ENCODE data around the gene MED27.

MED27 gene

GRCh38 chr9:131995382-131995781 is 84.3 kb downstream of the MED27 start:
- no peak for DNase-seq (ENCODE audit: low spot score)

DNA sequence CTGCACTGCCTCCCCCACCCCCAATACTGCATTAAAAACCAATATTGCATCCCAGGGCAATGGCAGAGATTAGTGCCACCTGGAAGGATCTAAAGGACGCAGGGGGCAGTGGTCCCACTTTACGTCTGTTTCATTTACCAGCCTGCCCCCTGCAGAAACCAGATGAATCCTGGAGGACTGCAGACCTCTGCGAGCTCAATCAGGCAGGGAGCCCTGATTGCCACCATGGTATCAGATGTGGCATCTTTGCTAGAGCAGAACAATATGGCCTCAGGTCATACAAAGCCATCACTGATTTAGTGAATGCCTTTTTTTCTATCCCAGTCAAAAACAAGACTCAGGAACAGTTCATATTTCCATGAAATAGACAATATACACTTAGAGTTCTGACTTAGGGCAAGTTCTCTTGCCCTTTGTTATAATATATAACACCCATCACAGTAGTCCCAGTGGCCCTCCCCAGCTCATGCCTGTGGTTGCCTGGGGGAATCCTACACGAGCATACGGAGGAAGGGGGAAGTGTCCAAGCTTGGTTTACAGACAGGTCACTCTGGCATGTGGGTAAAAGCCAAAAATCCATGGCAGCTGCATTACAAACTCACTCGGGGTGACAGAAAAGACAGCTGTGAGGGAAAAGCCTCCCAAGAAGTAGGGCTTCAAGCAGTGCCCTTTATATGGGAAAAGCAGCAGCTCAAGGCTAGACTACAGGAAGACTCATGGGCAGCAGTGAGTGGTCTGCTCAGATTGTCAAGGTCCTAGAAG is 85.1 kb downstream of the MED27 start:
- DNase-seq (ENCODE audit: low spot score), result no peak

GRCh38 chr9:131992906-131993657 is 86.6 kb downstream of the MED27 start:
- no peak for DNase-seq (ENCODE audit: low spot score)

GRCh38 chr9:131987232-131987631 is 92.4 kb downstream of the MED27 start:
- DNase-seq (ENCODE audit: low spot score), result no peak

DNA sequence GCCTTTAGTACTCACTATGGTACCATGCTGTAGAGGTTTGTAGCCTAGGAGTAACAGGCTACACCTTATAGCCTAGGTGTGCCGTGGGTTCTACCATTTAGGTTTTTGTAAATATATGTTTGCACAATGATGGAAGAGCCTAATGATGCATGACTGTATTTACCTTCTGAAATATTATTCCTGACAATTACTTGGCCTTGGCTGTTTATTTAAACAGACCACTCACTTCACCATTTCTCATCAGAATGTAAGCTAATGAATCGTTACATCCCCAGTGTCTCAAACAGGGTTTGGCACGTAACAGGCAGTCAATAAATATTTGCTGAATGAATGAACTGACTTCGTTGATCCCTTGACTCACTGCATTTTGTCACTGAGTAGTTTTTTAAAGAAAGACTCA is 93.1 kb downstream of the MED27 start:
- DNase-seq (ENCODE audit: low spot score), result no peak

DNA sequence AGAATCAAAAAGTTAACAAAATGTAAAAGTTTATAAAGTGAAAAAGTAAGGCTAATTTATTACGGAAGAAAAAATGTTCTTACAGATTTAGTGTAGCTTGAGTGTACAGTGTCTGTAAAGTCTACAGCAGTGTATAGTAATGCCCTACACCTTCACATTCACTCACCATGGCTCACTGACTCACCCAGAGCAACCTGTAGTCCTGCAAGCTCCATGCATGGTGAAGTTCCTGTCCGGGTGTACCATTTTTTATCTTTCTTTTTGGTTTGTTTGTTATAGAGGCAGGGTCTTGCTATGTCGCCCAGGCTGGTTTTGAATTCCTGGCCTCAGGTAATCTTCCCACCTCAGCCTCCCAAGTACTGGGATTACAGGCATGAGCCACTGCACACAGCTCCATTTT is 93.6 kb downstream of the MED27 start:
- DNase-seq (ENCODE audit: low spot score), result no peak

DNA sequence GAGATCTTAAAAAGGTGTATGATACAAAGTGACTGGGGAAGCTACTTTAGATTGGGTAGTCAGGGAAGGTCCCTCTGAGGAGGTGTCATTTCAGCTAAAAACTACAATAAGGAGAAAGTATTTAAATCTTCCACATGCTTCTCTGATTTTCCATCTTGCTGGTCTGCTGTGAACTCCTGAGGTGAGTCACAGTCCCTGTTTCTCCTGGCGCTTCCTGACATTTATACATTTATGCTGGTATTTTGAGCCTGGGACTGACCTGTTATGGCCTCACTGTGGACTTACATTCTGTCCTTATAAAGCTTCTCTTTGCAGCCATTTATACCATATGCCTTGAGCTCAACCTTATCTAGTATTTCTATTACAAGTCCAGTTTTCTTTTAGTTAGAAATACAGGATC is 95.1 kb downstream of the MED27 start:
- no peak for DNase-seq (ENCODE audit: low spot score)

DNA sequence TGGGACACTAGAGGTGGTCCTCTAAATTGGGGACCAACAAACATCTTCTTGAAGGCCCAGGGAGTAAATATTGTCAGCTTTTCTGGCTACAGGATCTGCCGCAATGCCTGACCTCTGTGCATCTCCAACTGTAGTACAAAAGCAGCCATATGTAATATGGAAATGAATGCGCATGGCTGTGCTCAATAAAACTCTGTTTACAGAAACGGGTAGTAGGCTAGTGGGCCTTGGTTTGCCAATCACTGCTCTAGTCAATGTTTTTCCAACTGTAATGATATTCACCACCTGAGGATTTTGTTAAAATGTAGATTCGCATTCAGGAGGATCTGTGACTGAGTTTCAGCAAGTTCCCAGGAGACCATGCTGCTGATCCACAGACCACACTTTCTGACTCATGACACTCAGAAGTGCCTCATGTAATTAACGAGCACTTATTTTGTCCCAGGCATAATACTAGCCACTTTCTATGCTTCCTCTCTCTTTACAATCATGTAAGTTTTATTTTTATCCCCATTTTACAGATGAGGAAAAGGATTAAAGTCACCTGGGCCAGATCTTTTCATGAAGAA is 96.9 kb downstream of the MED27 start:
- DNase-seq (ENCODE audit: low spot score), result no peak

GRCh38 chr9:131982102-131982501 is 97.6 kb downstream of the MED27 start:
- no peak for DNase-seq (ENCODE audit: low spot score)

GRCh38 chr9:131981116-131981776 is 98.4 kb downstream of the MED27 start:
- no peak for DNase-seq (ENCODE audit: low spot score)

DNA sequence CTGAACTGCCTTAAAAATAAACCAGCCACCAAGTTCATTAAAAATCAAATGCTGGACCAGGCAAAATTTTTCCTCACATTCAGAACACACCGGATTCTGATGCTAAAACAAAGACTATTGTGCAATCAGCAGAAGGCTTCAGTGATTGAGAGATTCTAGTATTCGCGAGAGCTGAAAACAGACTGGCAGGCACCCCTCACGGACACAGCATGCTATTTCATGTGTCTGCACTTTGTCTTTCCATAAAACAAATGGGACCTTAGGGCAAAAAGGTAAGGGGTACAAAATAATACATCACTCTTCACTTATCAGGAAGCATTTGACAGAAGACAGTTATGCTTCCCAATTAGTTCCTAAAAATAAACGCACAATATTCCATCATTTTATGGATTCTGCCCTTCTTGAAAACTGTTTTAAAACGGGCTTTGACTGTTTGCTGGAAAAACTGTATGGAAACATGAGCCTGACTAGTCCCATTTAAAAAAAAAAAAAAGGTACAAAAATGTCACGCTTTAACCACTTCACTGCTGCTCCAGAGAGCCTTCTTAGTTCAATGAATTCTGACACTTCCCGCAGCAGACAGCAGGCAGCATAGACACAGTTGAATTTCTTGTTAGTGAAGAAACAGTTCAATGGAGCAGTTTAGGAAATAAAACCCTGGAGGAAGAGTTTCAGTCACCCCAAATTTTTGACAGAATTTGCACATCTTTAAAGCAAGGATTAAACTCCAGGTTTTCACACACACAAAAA is 99.2 kb downstream of the MED27 start:
- no peak for DNase-seq (ENCODE audit: low spot score)

- no peak for DNase-seq (ENCODE audit: low spot score)
Measured at GRCh38 chr9:131977109-131977838, 102.4 kb downstream of the MED27 start.

DNA sequence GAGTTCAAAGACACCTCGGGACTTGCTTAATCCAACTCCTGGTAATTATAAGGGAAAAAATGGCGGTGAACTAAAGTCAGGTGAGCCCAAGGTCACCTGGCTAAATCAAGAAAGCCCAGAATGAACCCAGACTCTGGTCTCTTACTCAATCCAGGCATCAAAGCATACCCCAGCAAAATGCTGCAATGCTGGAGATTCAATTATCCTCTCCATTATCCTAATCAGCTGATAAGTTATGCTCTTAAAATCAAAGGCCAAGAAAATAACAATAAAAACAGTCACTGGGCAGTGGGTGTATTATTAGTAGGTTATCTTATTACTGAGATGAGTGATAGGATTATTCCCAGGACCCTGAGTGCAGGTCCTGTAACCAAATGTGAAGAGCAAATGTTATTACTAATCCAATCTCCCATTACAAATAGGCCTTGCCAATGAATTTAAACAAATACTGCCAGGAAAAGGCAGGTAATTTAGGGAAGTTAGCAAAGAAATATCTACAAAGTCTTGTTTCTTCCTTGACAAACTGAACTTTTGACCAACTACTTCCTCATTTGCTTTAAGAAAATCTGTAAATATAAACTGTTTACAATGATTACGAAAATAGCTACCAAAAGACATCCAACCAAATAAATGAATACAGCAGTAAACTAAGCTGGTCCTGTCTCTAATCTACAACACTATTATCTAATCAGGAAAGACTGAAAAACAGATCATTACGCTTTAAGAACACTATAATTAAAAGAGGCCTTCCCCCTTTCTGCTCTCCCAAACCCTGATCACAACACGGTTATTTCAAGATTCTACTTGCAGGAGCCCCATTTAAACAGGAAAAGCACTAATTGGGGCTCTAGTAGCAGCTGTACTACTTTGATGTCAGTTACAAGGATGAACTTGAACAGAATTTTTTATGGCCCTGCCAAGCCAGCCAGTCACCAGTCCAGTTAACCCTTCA is 103.2 kb downstream of the MED27 start:
- DNase-seq (ENCODE audit: low spot score), result no peak

DNA sequence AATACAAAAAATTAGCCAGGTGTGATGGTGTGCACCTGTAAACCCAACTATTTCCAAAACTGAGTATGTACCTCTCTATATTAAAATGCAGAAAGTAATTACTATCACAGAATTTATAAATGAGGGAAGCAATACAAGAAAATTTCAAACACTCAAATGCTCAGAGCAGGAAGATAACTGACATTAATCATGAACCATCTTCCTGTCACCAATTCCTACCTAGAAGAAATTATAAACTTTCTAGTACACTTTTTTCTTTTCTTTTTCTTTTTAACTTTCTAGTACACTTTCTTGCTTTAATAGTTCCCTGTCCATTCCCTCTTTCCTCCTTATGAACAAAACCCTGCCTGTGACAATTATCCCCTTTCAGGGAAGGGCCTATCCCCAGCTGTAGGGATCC is 106.8 kb downstream of the MED27 start:
- no peak for DNase-seq (ENCODE audit: low spot score)

GRCh38 chr9:131971482-131972074 is 108.1 kb downstream of the MED27 start:
- DNase-seq (ENCODE audit: low spot score), result no peak

GRCh38 chr9:131969469-131969989 is 110.1 kb downstream of the MED27 start:
- no peak for DNase-seq (ENCODE audit: low spot score)

GRCh38 chr9:131968632-131969031 is 111.0 kb downstream of the MED27 start:
- DNase-seq (ENCODE audit: low spot score), result no peak

- DNase-seq (ENCODE audit: low spot score), result no peak
Measured at GRCh38 chr9:131965841-131966240, 113.8 kb downstream of the MED27 start.

DNA sequence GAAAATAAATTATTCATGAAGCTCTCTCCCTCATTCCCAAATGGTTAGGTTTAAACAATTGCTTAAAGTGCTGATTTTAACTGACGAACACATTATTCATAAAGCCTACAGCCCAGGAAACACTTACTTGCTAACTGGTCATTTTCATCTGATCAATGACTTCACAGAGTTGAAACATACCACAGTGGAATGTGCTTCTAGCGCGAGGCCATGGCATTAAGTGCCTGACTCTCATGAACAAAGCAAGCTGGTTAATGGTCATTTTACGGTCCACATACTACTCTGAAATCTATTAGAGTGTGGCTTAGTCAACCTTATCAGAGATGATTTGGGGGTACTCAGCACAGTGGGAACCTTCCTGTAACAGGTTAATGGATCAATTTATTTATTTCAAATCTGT is 114.6 kb downstream of the MED27 start:
- no peak for DNase-seq (ENCODE audit: low spot score)

Measured in HuH-7 (cell line).